Gastrocnemius medialis (tissue), 4 donors: ENCODE results near the gene DMPK. TPM values are rescaled to one million over a fixed set of nuclear protein-coding genes. Genes with fewer than 3 reads are reported as not detected.
A peak's percentile ranks its signal among the peaks of the same experiment; 100 is the strongest.

ENCODE experiments used
- ATAC-seq, 2 donors: fragments of 150-250 bp; one replicate each; pipeline ENCODE4 v1.9.1; 2016
- DNase-seq, 2 donors: peaks; one replicate each; pipeline ENCODE4 v3.0.0-alpha.2; 2019
- H3K27ac ChIP-seq, 4 donors: fragments of 200-600 bp; sonication (generic); 1 replicate in 1 of 4; 2 replicates in 3 of 4; pipeline ENCODE4 v1.5.1; 2016 to 2018; ENCODE audit warnings: mild to moderate bottlenecking in 2 of 4, moderate library complexity in 1 of 4
- H3K27me3 ChIP-seq, 3 donors: fragments of 200-600 bp; sonication (generic) in 2 of 3; 1 replicate in 1 of 3; 2 replicates in 2 of 3; pipeline versions ENCODE4 v1.5.1 to v1.6.0; 2016 to 2019; ENCODE audit warnings: mild to moderate bottlenecking in 1 of 3, moderate library complexity in 1 of 3
- H3K36me3 ChIP-seq, 2 donors: fragments of 200-600 bp; sonication (generic) in 1 of 2; one replicate each; pipeline ENCODE4 v1.5.1; 2017 to 2018
- H3K4me1 ChIP-seq, 2 donors: fragments of 200-600 bp; sonication (generic) in 1 of 2; one replicate each; pipeline ENCODE4 v1.5.1; 2016 to 2017; ENCODE audit warnings: mild to moderate bottlenecking in 2 of 2
- H3K4me3 ChIP-seq, 4 donors: fragments of 200-600 bp; sonication (generic) in 3 of 4; 1 replicate in 1 of 4; 2 replicates in 3 of 4; pipeline ENCODE4 v1.5.1; 2016 to 2019; ENCODE audit warnings: mild to moderate bottlenecking in 2 of 4
- H3K9me3 ChIP-seq, 3 donors: fragments of 200-600 bp; sonication (generic) in 2 of 3; 1 replicate in 1 of 3; 2 replicates in 2 of 3; pipeline ENCODE4 v1.5.1; 2016 to 2019
- CTCF ChIP-seq, 5 experiments: fragments of 450-650 bp in 3 of 5; fragments of 200-600 bp in 2 of 5; sonication (generic) in 2 of 5; IDR thresholded peaks in 4 of 5; conservative IDR thresholded peaks in 1 of 5; 1 replicate in 4 of 5; 2 replicates in 1 of 5; pipeline ENCODE4 v1.5.1; 2016 to 2019; ENCODE audit warnings: antibody characterized with exemption in 5 of 5, mild to moderate bottlenecking in 3 of 5, moderate library complexity in 3 of 5
- POLR2A ChIP-seq, 2 donors: fragments of 450-650 bp; IDR thresholded peaks; one replicate each; pipeline ENCODE4 v1.6.1; 2017; ENCODE audit warnings: antibody characterized with exemption in 2 of 2, mild to moderate bottlenecking in 2 of 2, moderate library complexity in 2 of 2
- in situ Hi-C, 4 donors: fragments of 200-750 bp; cut with MboI; loops; one replicate each; pipeline versions ENCODE4 v1.15.0 to v1.8.0; 2017; ENCODE audit warnings: low sequenced_read_pairs in 4 of 4
- intact Hi-C: fragments of 100-400 bp; cut with DNase I; formaldehyde crosslinking; loops from one replicate; pipeline ENCODE4 v1.15.1; 2023; ENCODE audit warnings: low total_unique reads
- total RNA-seq, 4 donors: library from RNA; depleted of rRNA; stranded (reverse); fragments of >200 nt; gene quantifications; one replicate each; pipeline versions ENCODE4 v1.1.0 to v1.2.3, GENCODE V29; 2016

Gene DMPK
- total RNA-seq, 4 donors from 2014 or later, result 93.0 to 196 (median 116) TPM

GRCh38 chr19:45816236-45817009 is 34.1 kb upstream of the DMPK start:
- H3K27ac ChIP-seq, result no peak overlapping the region
- peaks cover 0 to 11% of the 10 kb centered on the region in 2 donors for H3K36me3 ChIP-seq
- H3K9me3 ChIP-seq, result no peaks in the 10 kb centered on the region
- intact Hi-C loops, result loop anchor here (2.0 to 5.0 kb wide), 2 partner anchors 70 to 201 kb away; partner anchors contain the start of gene IRF2BP1
- H3K27me3 ChIP-seq, result peaks cover 0 to 11% (median 5%) of the 10 kb centered on the region in 3 donors
- no peak overlapping the region for H3K4me3 ChIP-seq
- in situ Hi-C loops, result no loop called here
- no peak for DNase-seq
- H3K4me1 ChIP-seq, result peaks cover 0 to 3% of the 10 kb centered on the region in 2 donors
- TF ChIP-seq POLR2A (IDR thresholded peaks at IDR 0.05) (no peak), CTCF (IDR thresholded peaks at IDR 0.05 in 4 of 5, conservative IDR thresholded peaks at IDR 0.05 in 1 of 5) (no peak)
- no peak for ATAC-seq

- H3K27ac ChIP-seq, result no peak overlapping the region
- no peak for TF ChIP-seq POLR2A (IDR thresholded peaks at IDR 0.05)
- no peak for TF ChIP-seq CTCF (IDR thresholded peaks at IDR 0.05 in 4 of 5, conservative IDR thresholded peaks at IDR 0.05 in 1 of 5)
- H3K36me3 ChIP-seq, result peaks cover 0 to 3% of the 10 kb centered on the region in 2 donors
- in situ Hi-C loops (no loop called here), intact Hi-C loops (loop anchor here (2.0 to 5.0 kb wide), 2 partner anchors 71 to 202 kb away; partner anchors contain the start of gene IRF2BP1)
- H3K4me1 ChIP-seq, result peaks cover 0 to 3% of the 10 kb centered on the region in 2 donors
- peak overlapping the region; percentile 21 to 44 (median 25) for H3K4me3 ChIP-seq
- peaks cover 0 to 11% (median 5%) of the 10 kb centered on the region in 3 donors for H3K27me3 ChIP-seq
- ATAC-seq, result no peak
- H3K9me3 ChIP-seq, result no peaks in the 10 kb centered on the region
- no peak for DNase-seq
These were observed 33.4 kb upstream of the DMPK start for GRCh38 chr19:45815481-45816216.

GRCh38 chr19:45814851-45815480 is 32.7 kb upstream of the DMPK start, which contains the start of gene RSPH6A:
RSPH6A (minus strand) TSS chr19:45815308; CDS start chr19:45815176, 132 bp downstream.
- no peak for TF ChIP-seq CTCF (IDR thresholded peaks at IDR 0.05 in 4 of 5, conservative IDR thresholded peaks at IDR 0.05 in 1 of 5)
- TF ChIP-seq POLR2A (IDR thresholded peaks at IDR 0.05), result no peak
- Histone ChIP-seq H3K4me1 (peaks cover 0 to 3% of the 10 kb centered on the region in 2 donors), H3K4me3 (peak within 1 kb of the TSS; percentile 21 to 44 (median 25)), H3K27ac (no peak within 1 kb of the TSS), H3K36me3 (no peaks in the 10 kb centered on the region), H3K9me3 (no peaks in the 10 kb centered on the region), H3K27me3 (peaks cover 0 to 11% (median 5%) of the 10 kb centered on the region in 3 donors)
- in situ Hi-C loops (no loop called here), intact Hi-C loops (loop anchor here (5.0 kb wide), 1 partner anchor 202 kb away; no protein-coding TSS in a partner anchor)
- no peak for DNase-seq
- no peak for ATAC-seq

- no peak for ATAC-seq
- in situ Hi-C loops, result no loop called here
- H3K4me1 ChIP-seq, result peaks cover 3% of the 10 kb centered on the region in 2 donors
These were observed 32.0 kb upstream of the DMPK start for GRCh38 chr19:45814166-45814780.

More at GRCh38 chr19:45814166-45814780, 32.0 kb upstream of the DMPK start:
- no peak for TF ChIP-seq POLR2A (IDR thresholded peaks at IDR 0.05)
- no peak for TF ChIP-seq CTCF (IDR thresholded peaks at IDR 0.05 in 4 of 5, conservative IDR thresholded peaks at IDR 0.05 in 1 of 5)
- no peak overlapping the region for H3K27ac ChIP-seq
- intact Hi-C loops, result no loop called here
- no peaks in the 10 kb centered on the region for H3K36me3 ChIP-seq
- peaks cover 0 to 11% (median 5%) of the 10 kb centered on the region in 3 donors for H3K27me3 ChIP-seq
- H3K4me3 ChIP-seq, result no peak overlapping the region
- H3K9me3 ChIP-seq, result no peaks in the 10 kb centered on the region
- no peak for DNase-seq
